Germinal center (tissue), 1 donor: ENCODE results near the gene ALG8.
"Not testable (repeated sequence)": the region's sequence is repeated elsewhere in the genome, so short reads cannot be mapped to it uniquely, and the experiment has no call there.

Experiments used
- DNase-seq: peaks from one replicate; pipeline ENCODE4 v3.0.0; 2012; ENCODE audit warnings: mixed read lengths, low spot score

The ALG8 gene

DNA sequence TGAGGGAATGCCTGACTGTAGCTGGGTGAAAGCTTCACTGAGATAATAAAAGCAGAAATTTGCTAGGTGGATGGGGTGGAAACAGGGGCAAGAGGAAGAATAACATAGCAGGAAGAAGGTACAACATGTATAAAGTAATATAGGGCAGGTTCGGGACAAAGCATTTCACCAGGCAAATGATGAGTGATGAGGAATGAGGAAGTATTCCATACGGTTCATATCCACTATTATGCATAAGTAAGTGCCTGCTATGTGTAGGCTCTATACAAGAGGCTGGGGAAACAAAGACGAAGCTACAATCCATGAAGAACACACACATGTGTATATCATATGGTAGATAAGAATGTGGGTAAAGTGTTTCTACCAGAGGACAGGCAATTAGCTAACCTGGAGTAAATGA, 67.7 kb downstream of the ALG8 start:
- no peak for DNase-seq

DNA sequence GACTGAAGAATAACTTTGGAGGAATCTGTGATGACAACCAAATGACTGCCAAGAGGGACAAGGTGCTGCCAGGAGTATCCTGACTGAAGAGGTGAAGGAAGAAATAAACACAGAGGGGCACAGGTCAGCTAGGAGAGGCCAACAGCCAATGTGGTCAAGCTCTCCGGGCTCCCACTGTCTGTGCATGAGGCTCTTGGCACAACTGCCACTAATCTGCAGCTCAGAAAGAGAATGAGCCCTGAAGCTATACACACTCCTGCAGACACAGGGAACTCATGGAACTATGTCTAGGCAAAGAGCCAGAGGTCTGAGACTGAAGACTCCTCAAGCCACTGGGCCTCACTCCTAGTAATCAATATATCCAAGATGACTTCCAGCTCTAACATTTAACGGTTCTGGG, 68.8 kb downstream of the ALG8 start:
- DNase-seq: no peak

- no peak for DNase-seq
These were observed 70.0 kb downstream of the ALG8 start for GRCh38 chr11:78069465-78069864.

- no peak for DNase-seq
These were observed 71.7 kb downstream of the ALG8 start for GRCh38 chr11:78067704-78068103.

GRCh38 chr11:78066471-78066870, 73.0 kb downstream of the ALG8 start:
- no peak for DNase-seq

DNA sequence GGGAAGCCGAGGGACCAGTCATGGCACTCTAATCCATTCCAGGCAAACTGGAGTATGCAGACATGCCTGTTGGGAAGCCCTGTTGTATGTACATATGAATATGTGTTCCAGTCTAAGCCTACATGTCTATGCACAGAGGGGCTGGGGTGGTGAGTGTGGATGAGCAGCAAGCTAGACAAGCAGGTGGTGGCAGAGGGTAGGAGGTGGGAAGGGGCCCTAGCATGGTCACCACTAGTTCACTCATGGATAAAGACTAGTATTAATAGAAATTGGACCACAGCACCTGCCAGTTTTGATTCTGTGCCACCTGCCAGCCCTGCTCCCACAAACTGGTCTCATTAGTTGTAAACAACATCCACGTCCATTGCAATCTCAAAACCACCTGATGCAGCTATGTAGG, 74.2 kb downstream of the ALG8 start:
- no peak for DNase-seq

- DNase-seq: no peak
These were observed 75.8 kb downstream of the ALG8 start, which contains the start of gene THRSP for GRCh38 chr11:78063440-78064181. Gene THRSP, plus strand, starts transcription at chr11:78063861. Its CDS starts 21 bp downstream, at chr11:78063882.

- DNase-seq: no peak
These were observed 76.8 kb downstream of the ALG8 start for GRCh38 chr11:78062671-78063070.

- no peak for DNase-seq
These were observed 77.5 kb downstream of the ALG8 start for GRCh38 chr11:78061921-78062311.

- no peak for DNase-seq
These were observed 78.1 kb downstream of the ALG8 start for GRCh38 chr11:78061088-78061920.

DNA sequence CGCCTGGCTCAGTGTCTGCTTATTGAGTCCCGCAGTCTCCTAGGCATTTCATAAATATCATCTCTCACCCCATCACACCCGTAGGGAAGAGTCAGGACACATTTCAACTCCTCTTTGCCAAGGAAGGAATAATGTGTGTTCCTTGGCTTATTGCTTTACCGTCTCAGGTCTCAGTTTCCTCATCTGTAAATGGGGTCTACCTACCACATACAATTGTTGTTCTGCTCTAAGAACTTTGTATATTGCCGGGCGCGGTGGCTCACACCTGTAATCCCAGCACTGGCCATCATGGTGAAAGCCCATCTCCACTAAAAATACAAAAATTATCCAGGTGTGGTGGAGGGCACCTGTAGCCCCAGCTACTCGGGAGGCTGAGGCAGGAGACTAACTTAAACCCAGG, 78.9 kb downstream of the ALG8 start:
- DNase-seq: no peak

DNA sequence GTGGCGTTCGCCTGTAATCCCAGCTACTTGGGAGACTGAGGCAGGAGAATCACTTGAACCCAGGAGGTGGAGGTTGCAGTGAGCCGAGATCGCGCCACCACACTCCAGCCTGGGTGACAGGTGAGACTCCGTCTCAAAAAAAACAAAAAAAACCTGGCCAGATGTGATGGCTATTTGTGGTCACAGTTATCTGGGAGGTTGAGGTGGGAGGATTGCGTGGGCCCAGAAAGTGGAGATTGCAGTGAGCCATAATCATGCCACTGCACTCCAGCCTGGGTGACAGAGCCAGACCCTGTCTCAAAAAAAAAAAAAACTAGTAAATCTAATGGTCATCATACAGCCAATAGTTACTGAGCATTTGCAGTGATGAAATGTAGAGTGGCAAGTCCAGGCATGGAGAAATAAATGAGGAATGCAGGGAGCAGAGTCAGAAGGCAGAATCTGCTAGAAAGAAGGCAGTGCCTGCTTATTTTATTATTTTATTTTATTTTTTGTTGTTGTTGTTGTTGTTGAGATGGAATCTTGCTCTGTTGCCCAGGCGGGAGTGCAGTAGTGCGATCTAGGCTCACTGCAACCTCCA, 79.6 kb downstream of the ALG8 start:
- not testable (repeated sequence) for DNase-seq

GRCh38 chr11:78057462-78058055, 81.9 kb downstream of the ALG8 start:
- DNase-seq: no peak

DNA sequence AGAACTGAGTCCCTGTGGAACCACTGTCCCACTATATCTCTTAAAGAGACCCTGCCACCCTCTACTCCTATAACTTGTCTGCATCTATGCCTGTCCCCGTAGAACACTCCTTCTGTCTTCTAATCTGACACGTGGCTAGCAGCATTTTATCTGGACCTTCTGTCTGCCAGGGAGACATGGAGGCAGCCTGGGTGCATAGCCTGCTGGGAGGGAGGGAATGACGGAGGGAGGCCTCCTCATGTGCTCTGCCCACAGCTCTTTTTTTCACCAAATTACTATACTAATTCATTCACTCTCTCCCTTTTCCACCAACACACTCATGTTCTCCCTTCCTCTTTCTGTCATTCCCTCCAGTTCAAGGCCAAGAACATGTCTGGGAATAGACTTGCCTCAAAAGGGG, 83.3 kb downstream of the ALG8 start:
- no peak for DNase-seq

- DNase-seq: no peak
These were observed 84.5 kb downstream of the ALG8 start for GRCh38 chr11:78054971-78055370.

DNA sequence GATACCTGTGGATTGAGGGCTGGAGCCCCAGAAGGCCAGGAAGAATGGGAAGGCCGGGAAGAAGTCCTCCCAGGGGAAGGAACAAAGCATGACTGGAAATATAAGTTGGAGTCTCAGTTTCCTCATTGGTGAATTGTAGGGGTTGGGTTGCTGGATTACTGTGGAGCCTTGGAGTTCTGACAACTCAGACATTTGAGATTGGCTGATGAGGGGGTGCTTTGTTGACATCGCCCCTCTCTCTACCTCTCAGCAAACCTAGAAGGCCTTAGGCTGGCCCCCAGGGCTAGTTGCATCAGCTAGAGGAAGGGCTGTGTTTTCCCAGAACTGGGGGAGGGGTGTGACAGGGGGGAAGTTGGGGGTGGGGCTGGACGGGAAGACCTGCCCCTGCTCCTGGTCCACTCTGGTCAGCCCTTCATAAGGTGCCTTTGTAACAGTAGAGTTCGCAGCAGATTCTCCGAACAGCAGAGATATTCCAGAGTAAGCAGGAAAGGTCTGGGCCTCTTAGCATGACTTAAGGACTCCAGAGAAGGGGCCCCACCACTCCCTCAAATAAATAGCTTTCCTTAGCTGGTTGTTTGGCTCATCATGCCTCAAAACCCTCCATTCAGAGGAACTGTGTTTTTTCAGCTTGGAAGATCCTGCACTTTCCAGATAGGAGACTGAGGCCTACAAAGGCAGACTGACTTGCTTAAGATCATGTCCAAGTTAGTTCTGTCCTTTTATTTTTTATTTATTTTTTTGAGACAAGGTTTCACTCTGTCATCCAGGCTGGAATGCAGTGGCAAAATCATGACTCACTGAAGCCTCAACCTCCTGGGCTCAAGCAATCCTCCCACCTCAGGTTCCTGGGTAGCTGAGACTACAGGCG, 88.2 kb downstream of the ALG8 start:
- no peak for DNase-seq
